NCI-H1092 treated with DMSO at 0.1 percent for 48 hours (cell line): ENCODE results near the gene NBPF1.
"Not testable (repeated sequence)": the region's sequence is repeated elsewhere in the genome, so short reads cannot be mapped to it uniquely, and the experiment has no call there.

Experiments
- DNase-seq: peaks from one replicate; lab custom pipeline; 2025; lab: John Stamatoyannopoulos, UW

Gene NBPF1

GRCh38 chr1:16613185-16614147 lies at the start of gene NBPF1:
NBPF1 (minus strand) TSS chr1:16613564.
- peak; percentile 100 for DNase-seq

DNA sequence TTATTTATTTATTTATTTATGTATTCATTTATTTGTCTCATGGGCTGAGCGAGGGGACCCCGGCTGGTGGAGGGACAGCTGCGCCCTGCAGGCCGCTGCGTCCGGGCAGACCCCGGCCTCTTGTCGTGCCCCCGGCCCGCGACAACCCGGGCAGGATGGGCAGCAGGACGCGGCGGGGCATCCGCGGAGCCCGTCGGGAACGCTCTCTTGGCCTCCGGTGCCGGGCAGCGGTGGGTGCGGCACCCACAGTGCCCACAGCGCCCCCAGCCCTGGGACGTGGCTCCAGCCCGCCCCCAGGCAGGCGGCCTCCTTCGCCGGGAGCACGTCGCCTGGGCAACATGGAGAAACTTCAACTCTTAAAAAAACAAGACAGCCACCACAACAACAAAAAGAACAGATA lies 44.9 kb upstream of the NBPF1 start:
- DNase-seq: not testable (repeated sequence)

GRCh38 chr1:16656981-16657683 lies 43.8 kb upstream of the NBPF1 start:
- not testable (repeated sequence) for DNase-seq

GRCh38 chr1:16656574-16656973 lies 43.2 kb upstream of the NBPF1 start:
- DNase-seq: not testable (repeated sequence)

DNA sequence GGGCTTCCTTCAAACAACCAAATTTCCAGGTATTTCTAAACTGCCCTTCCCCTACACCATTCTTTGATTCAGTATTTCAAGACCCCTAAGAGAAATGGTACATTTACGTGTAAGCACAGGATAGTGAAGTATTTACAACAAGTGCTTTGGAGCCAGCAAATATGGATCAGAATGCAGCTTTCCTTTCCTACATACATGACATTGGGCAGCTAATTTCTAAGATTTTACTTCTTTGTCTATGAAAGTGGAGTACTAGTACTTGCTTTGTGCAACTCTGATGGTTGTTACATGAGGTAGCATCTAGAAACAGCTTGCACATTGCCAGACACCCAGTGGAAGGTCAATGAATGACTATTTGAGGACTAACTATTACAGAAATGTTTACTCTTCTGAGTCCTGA lies 38.2 kb upstream of the NBPF1 start:
- DNase-seq: not testable (repeated sequence)

DNA sequence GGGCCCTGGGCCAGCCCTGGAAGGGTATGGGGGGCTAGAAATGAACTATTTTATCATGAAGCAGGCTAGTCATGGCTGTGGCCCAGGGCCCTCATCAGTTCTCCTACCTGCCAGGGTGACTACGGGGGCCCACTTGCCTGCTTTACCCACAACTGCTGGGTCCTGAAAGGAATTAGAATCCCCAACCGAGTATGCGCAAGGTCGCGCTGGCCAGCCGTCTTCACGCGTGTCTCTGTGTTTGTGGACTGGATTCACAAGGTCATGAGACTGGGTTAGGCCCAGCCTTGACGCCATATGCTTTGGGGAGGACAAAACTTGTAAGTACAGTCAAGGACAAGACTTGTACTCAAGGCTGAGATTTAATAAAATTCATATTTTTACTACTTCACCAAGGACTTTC lies 36.6 kb upstream of the NBPF1 start:
- DNase-seq: not testable (repeated sequence)

GRCh38 chr1:16649390-16649789 lies 36.0 kb upstream of the NBPF1 start:
- DNase-seq: not testable (repeated sequence)

- not testable (repeated sequence) for DNase-seq
These were observed 35.4 kb upstream of the NBPF1 start for GRCh38 chr1:16648756-16649155.

DNA sequence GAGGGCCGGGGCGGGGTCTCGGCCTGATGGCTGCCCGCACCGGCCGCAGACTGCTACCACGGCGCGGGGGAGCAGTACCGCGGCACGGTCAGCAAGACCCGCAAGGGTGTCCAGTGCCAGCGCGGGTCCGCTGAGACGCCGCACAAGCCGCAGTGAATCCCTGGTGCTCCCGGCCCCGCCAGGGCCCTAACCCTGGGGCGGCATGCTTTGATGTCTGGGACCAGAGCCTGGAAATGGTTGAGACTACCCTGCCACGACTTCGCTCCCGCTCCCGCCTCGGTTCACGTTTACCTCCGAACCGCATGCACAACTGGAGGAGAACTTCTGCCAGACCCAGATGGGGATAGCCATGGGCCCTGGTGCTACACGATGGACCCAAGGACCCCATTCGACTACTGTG lies 34.9 kb upstream of the NBPF1 start:
- DNase-seq: not testable (repeated sequence)

- DNase-seq: not testable (repeated sequence)
These were observed 34.1 kb upstream of the NBPF1 start for GRCh38 chr1:16647179-16648176.

DNA sequence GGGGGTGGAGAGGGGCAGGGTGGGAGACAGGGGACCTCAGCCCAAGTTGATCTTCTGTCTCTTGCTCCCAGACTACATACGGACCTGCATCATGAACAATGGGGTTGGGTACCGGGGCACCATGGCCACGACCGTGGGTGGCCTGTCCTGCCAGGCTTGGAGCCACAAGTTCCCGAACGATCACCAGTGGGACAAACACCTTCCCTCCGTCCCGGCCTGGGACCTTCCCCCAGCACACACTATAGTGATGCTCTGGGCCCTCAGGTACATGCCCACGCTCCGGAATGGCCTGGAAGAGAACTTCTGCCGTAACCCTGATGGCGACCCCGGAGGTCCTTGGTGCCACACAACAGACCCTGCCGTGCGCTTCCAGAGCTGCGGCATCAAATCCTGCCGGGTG lies 33.4 kb upstream of the NBPF1 start:
- DNase-seq: not testable (repeated sequence)

DNA sequence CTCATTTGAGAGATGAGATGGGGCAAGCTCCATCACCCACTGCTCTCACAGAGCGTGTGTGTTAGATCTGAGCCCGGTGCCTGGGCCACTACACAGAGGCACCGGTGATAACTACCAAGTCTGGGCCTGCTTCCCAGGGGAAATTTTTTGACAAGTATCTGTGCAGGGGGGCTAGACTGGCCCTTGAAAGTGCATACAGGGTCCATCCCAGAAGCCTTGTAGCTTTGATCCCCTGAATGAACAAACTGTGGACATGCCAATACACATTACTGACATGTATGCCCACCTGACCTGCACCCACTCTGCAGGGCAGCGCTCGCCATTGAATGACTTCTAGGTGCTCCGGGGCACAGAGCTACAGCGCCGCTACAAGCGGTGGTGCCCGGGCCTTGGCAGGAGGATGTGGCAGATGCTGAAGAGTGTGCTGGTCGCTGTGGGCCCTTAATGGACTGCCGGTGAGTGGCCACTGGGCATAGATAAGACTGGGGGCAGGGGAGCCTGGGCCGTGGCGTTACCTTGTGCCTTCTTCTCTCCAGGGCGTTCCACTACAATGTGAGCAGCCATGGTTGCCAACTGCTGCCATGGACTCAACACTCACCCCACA lies 32.8 kb upstream of the NBPF1 start:
- DNase-seq: not testable (repeated sequence)

DNA sequence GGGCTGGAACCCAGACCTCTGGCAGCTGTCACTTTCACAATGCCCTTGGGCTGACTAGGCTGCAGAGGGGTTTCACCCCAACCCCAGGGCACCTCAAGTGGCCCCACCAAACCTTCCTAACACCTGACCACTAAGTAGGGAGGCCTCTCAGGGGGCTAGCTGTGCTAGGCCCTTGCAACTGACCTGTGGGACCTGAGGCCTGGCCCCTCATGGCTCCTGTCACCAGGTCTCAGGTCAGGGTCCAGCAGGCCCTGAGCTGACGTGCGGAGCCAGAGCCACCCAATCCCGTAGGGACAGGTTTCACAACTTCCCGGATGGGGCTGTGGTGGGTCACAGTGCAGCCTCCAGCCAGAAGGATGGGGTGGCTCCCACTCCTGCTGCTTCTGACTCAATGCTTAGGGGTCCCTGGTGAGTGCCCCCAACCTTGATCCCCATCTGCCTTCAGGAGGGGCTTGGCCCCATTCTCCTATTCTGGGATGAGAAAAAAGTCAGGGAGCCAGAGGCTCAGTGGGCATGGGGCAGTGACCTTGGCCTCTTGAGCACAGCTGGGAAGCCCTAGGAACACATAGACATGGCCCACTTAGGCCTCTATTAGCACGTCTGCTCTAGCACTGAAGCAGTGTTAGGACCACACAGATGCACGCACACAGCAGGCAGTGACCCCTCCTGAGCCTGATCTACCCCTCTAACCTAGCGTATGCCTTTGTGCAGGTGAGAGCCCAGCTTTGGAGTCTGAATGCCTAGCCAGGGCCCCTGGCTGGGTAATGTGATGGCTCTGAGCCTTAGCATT lies 32.1 kb upstream of the NBPF1 start:
- not testable (repeated sequence) for DNase-seq

GRCh38 chr1:16644482-16645270 lies 31.3 kb upstream of the NBPF1 start:
- DNase-seq: peak; percentile 100

- DNase-seq: no peak
These were observed 30.8 kb upstream of the NBPF1 start for GRCh38 chr1:16644193-16644481.

DNA sequence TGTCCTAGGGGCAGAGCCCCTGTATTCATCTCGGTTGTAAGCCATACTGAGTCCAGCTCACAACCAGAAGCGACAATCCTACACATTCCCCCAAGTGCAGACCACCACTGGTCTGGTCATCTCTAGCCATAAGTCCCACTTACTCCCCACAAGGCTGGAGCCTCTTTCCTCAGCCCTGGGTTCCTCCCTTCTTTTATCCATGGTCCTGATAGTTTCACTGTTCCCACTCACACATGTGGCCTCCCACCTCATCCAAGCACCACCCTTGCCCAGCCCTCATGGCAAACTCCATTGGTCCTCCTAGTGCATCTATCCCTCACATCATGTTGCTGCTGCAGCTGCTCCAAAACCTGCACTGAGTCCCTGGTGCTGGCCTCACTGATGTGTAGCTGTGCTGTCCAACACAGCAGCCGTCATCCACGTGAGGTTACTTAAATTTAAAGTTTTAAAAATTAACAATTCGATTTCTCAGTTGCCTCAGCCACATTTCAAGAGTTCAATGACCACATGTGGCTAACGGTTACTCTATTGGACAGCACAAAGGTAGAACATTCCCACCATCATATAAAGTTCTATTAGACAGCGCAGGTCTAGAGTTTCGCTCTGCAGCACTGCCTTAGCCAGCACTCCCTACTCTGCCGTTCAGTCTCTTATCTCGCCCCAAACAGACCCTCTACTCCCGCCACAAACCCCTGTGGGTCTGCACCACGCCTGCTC lies 30.3 kb upstream of the NBPF1 start:
- DNase-seq: peak; percentile 54

DNA sequence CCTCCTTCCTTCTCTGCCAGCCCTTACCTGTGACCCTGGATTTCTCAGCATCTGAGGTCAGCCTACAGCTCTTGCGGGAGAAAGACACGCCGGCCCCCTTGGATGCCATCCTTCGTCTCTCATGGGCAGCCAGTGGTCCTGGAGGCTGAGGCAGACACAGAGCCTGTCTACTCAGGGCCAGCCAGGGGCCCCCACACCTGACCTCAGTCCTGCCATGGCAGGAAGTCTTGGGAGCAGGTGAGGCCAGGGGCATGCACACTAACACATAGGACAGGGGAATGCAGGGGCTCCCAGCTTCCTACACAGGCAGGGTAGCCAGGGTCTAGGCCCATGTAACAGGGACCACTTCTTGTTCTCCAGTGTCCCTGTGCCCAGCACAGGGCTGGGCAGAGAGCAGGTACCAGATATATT lies 29.6 kb upstream of the NBPF1 start:
- DNase-seq: not testable (repeated sequence)

DNA sequence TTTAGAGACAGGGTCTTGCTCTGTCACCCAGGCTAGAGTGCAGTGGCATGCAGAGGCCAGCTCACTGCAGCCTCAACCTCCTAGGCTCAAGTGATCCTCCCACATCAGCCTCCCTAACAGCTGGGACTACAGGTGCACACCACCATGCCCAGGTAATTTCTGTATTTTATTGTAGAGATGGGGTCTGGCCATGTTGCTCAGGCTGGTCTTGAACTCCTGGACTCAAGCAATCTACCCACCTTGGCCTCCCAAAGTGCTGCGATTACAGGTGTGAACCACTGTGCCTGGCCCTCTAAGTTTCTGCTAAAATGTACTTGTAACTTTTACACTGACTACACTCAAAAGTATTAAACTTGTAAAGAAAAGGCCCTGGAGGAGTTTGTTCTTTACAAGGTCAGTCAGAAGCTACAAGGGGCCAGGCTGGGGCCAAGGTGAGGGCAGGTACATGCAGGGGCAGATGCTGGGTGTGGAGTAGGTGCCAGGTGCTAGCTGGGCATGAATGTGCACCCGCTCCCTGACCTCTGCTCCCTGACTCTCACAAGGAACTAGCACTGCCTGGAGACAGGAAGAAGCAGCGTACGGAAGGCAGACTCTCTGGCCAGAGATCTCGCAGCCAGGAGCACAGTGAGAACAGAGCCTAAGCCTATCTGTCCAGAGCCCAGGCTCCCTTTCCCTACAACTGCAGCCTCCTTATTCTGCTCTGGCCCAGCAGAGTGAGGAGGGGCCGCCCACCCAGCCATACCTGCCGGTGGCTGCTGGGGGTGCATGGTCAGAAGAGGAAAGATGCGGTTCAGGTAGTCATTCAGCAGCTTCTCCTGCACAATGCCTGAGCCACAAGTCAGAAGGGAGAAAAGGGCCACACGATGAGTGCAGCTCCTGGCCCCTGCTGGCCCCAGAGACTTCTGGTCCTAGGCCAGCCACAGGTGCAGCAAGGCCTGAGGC lies 28.9 kb upstream of the NBPF1 start:
- not testable (repeated sequence) for DNase-seq
